Uterus (tissue), 2 donors: Measurements from ENCODE around the gene RAB33B.

Experiments used
- CTCF ChIP-seq, 4 experiments: fragments of 200-600 bp in 2 of 4; fragments of 450-650 bp in 2 of 4; sonication (generic) in 2 of 4; IDR thresholded peaks; one replicate each; pipeline ENCODE4 v1.5.1; 2016 to 2019; ENCODE audit warnings: antibody characterized with exemption in 4 of 4, mild to moderate bottlenecking in 2 of 4, moderate library complexity in 1 of 4
- POLR2A ChIP-seq, 2 donors: fragments of 450-650 bp; IDR thresholded peaks; one replicate each; pipeline ENCODE4 v1.6.1; 2016; ENCODE audit warnings: antibody characterized with exemption in 2 of 2, mild to moderate bottlenecking in 1 of 2, moderate library complexity in 1 of 2

DNA sequence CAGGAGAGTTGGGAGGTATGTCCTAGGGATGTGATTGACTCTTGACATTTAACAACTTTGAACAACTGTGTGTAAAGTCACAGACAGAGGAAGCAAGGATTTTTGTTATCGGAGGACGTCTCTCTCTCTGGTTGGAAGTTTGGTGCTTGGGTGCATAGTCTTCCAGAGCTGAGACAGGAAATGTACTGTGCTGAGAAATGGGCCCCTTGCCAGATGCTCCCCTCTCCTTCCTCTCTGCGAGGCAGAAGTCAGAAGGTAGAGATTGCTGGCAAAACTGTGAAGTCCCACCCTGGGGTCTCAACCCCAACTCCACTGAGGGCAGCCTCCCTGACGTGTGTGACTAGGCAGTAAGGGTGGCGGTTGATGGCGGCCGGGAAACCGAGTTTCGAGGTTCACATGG is 52.9 kb downstream of the RAB33B start:
- TF ChIP-seq POLR2A (IDR thresholded peaks at IDR 0.05) (no peak), CTCF (IDR thresholded peaks at IDR 0.05) (no peak)
